ENCODE data around the gene FOXP1. TPM values are rescaled to one million over a fixed set of nuclear protein-coding genes. Genes with fewer than 3 reads are reported as not detected.

The FOXP1 gene
- total RNA-seq, 1 experiment from 2014 or later, result 75.3 TPM

GRCh38 chr3:71400986-71401451 is 182.5 kb downstream of the FOXP1 start:
- Histone ChIP-seq H4K91ac (ENCODE audit: insufficient read length, low read depth, low read length) (no peak overlapping the region), H3K14ac (ENCODE audit: insufficient read depth, low read length) (no peak overlapping the region), H3K9ac (ENCODE audit: extremely low read depth, insufficient read length, low read length) (no peak overlapping the region), H2BK120ac (ENCODE audit: low read depth, low read length, poor library complexity, severe bottlenecking) (no peak overlapping the region), H3K23me2 (ENCODE audit: insufficient read length, low read depth, low read length, poor library complexity, severe bottlenecking) (no peaks in the 10 kb centered on the region), H3K4me2 (ENCODE audit: insufficient read depth, insufficient read length, low read length) (no peak overlapping the region), H2BK20ac (ENCODE audit: low read depth, low read length, poor library complexity, severe bottlenecking) (no peak overlapping the region), H3K4ac (ENCODE audit: low read depth, low read length) (no peak overlapping the region), H3K18ac (ENCODE audit: insufficient read length, low read depth, low read length) (no peak overlapping the region), H4K5ac (ENCODE audit: insufficient read length, low read depth, low read length) (no peak overlapping the region), H3K79me2 (ENCODE audit: insufficient read depth, low read length) (no peaks in the 10 kb centered on the region), H4K8ac (replicated peaks; ENCODE audit: insufficient read length, low read depth, low read length) (no peak overlapping the region), H2BK12ac (ENCODE audit: insufficient read length, low read depth, low read length) (no peak overlapping the region), H3T11ph (ENCODE audit: low read length) (no peak overlapping the region), H3K79me1 (ENCODE audit: insufficient read depth, low read depth, low read length, poor library complexity, severe bottlenecking) (no peaks in the 10 kb centered on the region), H3K23ac (ENCODE audit: insufficient read length, low read depth, low read length) (no peak overlapping the region), H2BK5ac (ENCODE audit: insufficient read length, low read length) (no peak overlapping the region), H2AFZ (ENCODE audit: low read length) (no peak overlapping the region), H3K56ac (ENCODE audit: insufficient read length, low read depth, low read length) (no peak overlapping the region), H3K9me3 (ENCODE audit: control insufficient read depth, low read depth, low read length) (no peaks in the 10 kb centered on the region), H3K27me3 (ENCODE audit: insufficient read depth, low read length) (no peaks in the 10 kb centered on the region), H2AK5ac (ENCODE audit: insufficient read length, low read length) (no peak overlapping the region), H3K27ac (ENCODE audit: insufficient read length, low read depth, low read length) (no peak overlapping the region), H2BK15ac (ENCODE audit: low read depth, low read length) (no peak overlapping the region), H3K4me1 (ENCODE audit: insufficient read depth, low read length) (no peaks in the 10 kb centered on the region), H4K20me1 (ENCODE audit: control insufficient read depth, insufficient read depth, insufficient read length) (no peaks in the 10 kb centered on the region)
- no peak overlapping the region for H3K27ac Mint-ChIP-seq
- no peaks in the 10 kb centered on the region for H3K36me3 Mint-ChIP-seq (ENCODE audit: insufficient read depth in 1 of 3, low read depth in 3 of 3)
- no peak for DNase-seq
- no peaks in the 10 kb centered on the region for H3K9me3 Mint-ChIP-seq
- no peak for TF ChIP-seq CTCF (conservative IDR thresholded peaks at IDR 0.05)
- H3K4me1 Mint-ChIP-seq, result peaks cover 11 to 12% of the 10 kb centered on the region in 2 experiments
- H3K27me3 Mint-ChIP-seq (ENCODE audit: low read depth), result no peaks in the 10 kb centered on the region
- H3K4me3 Mint-ChIP-seq, result no peak overlapping the region
- no CpG with 5 or more reads among the region's 6 CpGs for WGBS (ENCODE audit: extremely low coverage, insufficient read length, low lambda C conversion rate)

Measured in H9 (cell line).